Astrocyte (in vitro differentiated cells and primary cell): Measurements from ENCODE around the gene PLA1A. TPM values are rescaled to one million over a fixed set of nuclear protein-coding genes. Genes with fewer than 3 reads are reported as not detected.

ENCODE experiments used
- DNase-seq: peaks from one replicate; pipeline ENCODE4 v3.0.0-alpha.2; 2010; ENCODE audit warnings: low read depth
- FAIRE-seq: peaks from 2 replicates; lab custom pipeline; 2011; peaks lifted over from hg19 to GRCh38; lab: Jason Lieb, UNC
- H2AFZ ChIP-seq: 2 replicates; pipeline ENCODE4 v1.6.0; 2012; ENCODE audit warnings: low read depth, low read length, inconsistent platforms
- H3K27ac ChIP-seq: 2 replicates; pipeline ENCODE4 v1.5.1; 2011; ENCODE audit warnings: low read depth, low read length, inconsistent platforms
- H3K27me3 ChIP-seq: 2 replicates; pipeline ENCODE4 v1.6.0; 2011; ENCODE audit warnings: low read length, inconsistent platforms; ENCODE audit not compliant: insufficient read depth
- H3K36me3 ChIP-seq: 2 replicates; pipeline ENCODE4 v1.5.1; 2011; ENCODE audit warnings: low read length, inconsistent platforms; ENCODE audit not compliant: insufficient read depth
- H3K4me1 ChIP-seq: 2 replicates; pipeline ENCODE4 v1.5.1; 2011; ENCODE audit warnings: low read length, inconsistent platforms; ENCODE audit not compliant: insufficient read depth
- H3K4me2 ChIP-seq: 2 replicates; pipeline ENCODE4 v1.6.0; 2012; ENCODE audit warnings: low read length, inconsistent platforms
- H3K4me3 ChIP-seq: 2 replicates; pipeline ENCODE4 v1.5.1; 2011; ENCODE audit warnings: low read depth, mild to moderate bottlenecking, low read length, inconsistent platforms; ENCODE audit not compliant: insufficient read depth
- H3K79me2 ChIP-seq: 2 replicates; pipeline ENCODE4 v1.6.0; 2012; ENCODE audit warnings: mild to moderate bottlenecking, low read length, inconsistent platforms; ENCODE audit not compliant: insufficient read depth
- H3K9ac ChIP-seq: 2 replicates; pipeline ENCODE4 v1.6.0; 2012; ENCODE audit warnings: mild to moderate bottlenecking, low read length, inconsistent platforms
- H3K9me3 ChIP-seq: 2 replicates; pipeline ENCODE4 v1.5.1; 2012; ENCODE audit warnings: low read depth, mild to moderate bottlenecking, low read length, inconsistent platforms; ENCODE audit not compliant: insufficient read depth
- H4K20me1 ChIP-seq: 2 replicates; pipeline ENCODE4 v1.6.0; 2012; ENCODE audit warnings: low read length, inconsistent platforms; ENCODE audit not compliant: insufficient read depth
- H3K27ac Mint-ChIP-seq: one replicate; pipeline ENCODE4 v1.8.0; 2021; ENCODE audit warnings: mild to moderate bottlenecking, mixed read lengths; ENCODE audit not compliant: unreplicated experiment
- H3K27me3 Mint-ChIP-seq: one replicate; pipeline ENCODE4 v1.8.0; 2021; ENCODE audit warnings: low read depth, mixed read lengths; ENCODE audit not compliant: unreplicated experiment
- H3K36me3 Mint-ChIP-seq: one replicate; pipeline ENCODE4 v1.8.0; 2021; ENCODE audit warnings: low read depth, mixed read lengths; ENCODE audit not compliant: unreplicated experiment
- H3K4me1 Mint-ChIP-seq: one replicate; pipeline ENCODE4 v1.8.0; 2021; ENCODE audit warnings: low read depth, mixed read lengths; ENCODE audit not compliant: unreplicated experiment
- H3K4me3 Mint-ChIP-seq: one replicate; pipeline ENCODE4 v1.8.0; 2021; ENCODE audit warnings: mild to moderate bottlenecking, moderate library complexity, mixed read lengths; ENCODE audit not compliant: unreplicated experiment
- H3K9me3 Mint-ChIP-seq: one replicate; pipeline ENCODE4 v1.8.0; 2021; ENCODE audit warnings: mild to moderate bottlenecking, mixed read lengths; ENCODE audit not compliant: unreplicated experiment
- CTCF ChIP-seq: IDR thresholded peaks from 2 replicates; pipeline ENCODE4 v1.5.1; 2011; ENCODE audit warnings: low read depth, mild to moderate bottlenecking, inconsistent platforms, low read length, moderate library complexity; ENCODE audit not compliant: insufficient read depth
- EZH2 ChIP-seq: IDR thresholded peaks from 2 replicates; pipeline ENCODE4 v1.6.1; 2012; ENCODE audit warnings: mild to moderate bottlenecking, low read length, inconsistent platforms; ENCODE audit not compliant: insufficient read depth
- total RNA-seq: library from RNA; stranded (reverse); gene quantifications from 2 replicates; pipeline ENCODE4 v1.2.1, GENCODE V29; 2021

PLA1A gene
- total RNA-seq, 1 donor from 2014 or later = 0.91 TPM

- H3K36me3 Mint-ChIP-seq = peaks cover 2% of the 10 kb centered on the region
- Histone ChIP-seq H3K9me3 (no peaks in the 10 kb centered on the region), H3K79me2 (no peaks in the 10 kb centered on the region), H3K9ac (no peak overlapping the region), H3K27ac (no peak overlapping the region), H3K36me3 (no peaks in the 10 kb centered on the region), H3K4me1 (peaks cover 16% of the 10 kb centered on the region), H4K20me1 (no peaks in the 10 kb centered on the region), H3K27me3 (no peaks in the 10 kb centered on the region), H2AFZ (no peak overlapping the region), H3K4me2 (no peak overlapping the region), H3K4me3 (no peak overlapping the region)
- TF ChIP-seq CTCF (no peak), EZH2 (no peak)
- no peak overlapping the region for H3K27ac Mint-ChIP-seq
- no peak for DNase-seq
- no peak overlapping the region for H3K4me3 Mint-ChIP-seq
- FAIRE-seq = no peak
- H3K4me1 Mint-ChIP-seq = peaks cover 47% of the 10 kb centered on the region
- H3K27me3 Mint-ChIP-seq = no peaks in the 10 kb centered on the region
- H3K9me3 Mint-ChIP-seq = no peaks in the 10 kb centered on the region
These were observed 3.0 kb downstream of the PLA1A start for GRCh38 chr3:119600732-119601131.

- Histone ChIP-seq H3K9ac (no peak overlapping the region), H3K4me3 (no peak overlapping the region), H3K9me3 (no peaks in the 10 kb centered on the region), H3K27ac (no peak overlapping the region), H3K4me1 (peaks cover 12% of the 10 kb centered on the region), H3K27me3 (no peaks in the 10 kb centered on the region), H4K20me1 (no peaks in the 10 kb centered on the region), H3K79me2 (no peaks in the 10 kb centered on the region), H3K4me2 (no peak overlapping the region), H2AFZ (no peak overlapping the region), H3K36me3 (no peaks in the 10 kb centered on the region)
- DNase-seq (no peak), FAIRE-seq (no peak)
- Mint-ChIP-seq H3K9me3 (no peaks in the 10 kb centered on the region), H3K27me3 (no peaks in the 10 kb centered on the region), H3K36me3 (peaks cover 2% of the 10 kb centered on the region), H3K27ac (no peak overlapping the region), H3K4me1 (peaks cover 43% of the 10 kb centered on the region), H3K4me3 (no peak overlapping the region)
- TF ChIP-seq CTCF = no peak
- no peak for TF ChIP-seq EZH2
These were observed 3.5 kb downstream of the PLA1A start for GRCh38 chr3:119601154-119601553.

DNA sequence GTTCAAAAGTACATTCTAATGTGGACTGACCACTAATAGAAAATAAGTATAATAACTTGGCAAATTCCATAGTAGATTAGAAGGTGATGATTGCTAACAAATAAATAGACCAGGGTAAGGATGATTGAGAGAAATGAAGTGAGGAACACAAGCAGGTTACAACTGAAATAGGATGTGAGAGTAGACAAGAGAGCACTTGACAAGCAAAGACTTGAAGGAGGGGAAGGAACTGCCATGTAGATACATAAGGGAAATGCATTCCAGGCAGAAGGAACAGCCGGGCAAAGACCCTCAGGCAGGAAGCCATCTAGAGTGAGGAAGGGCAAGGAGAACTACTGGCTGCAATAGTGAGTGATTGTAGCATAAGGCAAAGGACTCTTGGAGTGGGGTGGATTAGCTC, 5.0 kb downstream of the PLA1A start:
- Histone ChIP-seq H3K9ac (no peak overlapping the region), H3K4me1 (peaks cover 9% of the 10 kb centered on the region), H3K36me3 (no peaks in the 10 kb centered on the region), H2AFZ (no peak overlapping the region), H3K9me3 (no peaks in the 10 kb centered on the region), H3K4me2 (no peak overlapping the region), H3K27ac (no peak overlapping the region), H3K4me3 (no peak overlapping the region), H4K20me1 (no peaks in the 10 kb centered on the region), H3K79me2 (no peaks in the 10 kb centered on the region), H3K27me3 (no peaks in the 10 kb centered on the region)
- H3K27me3 Mint-ChIP-seq = peaks cover 6% of the 10 kb centered on the region
- DNase-seq (no peak), FAIRE-seq (no peak)
- H3K36me3 Mint-ChIP-seq = no peaks in the 10 kb centered on the region
- H3K4me1 Mint-ChIP-seq = peaks cover 30% of the 10 kb centered on the region
- no peak for TF ChIP-seq CTCF
- TF ChIP-seq EZH2 = no peak
- H3K27ac Mint-ChIP-seq = no peak overlapping the region
- H3K4me3 Mint-ChIP-seq = no peak overlapping the region
- H3K9me3 Mint-ChIP-seq = no peaks in the 10 kb centered on the region
